SK-N-SH (cell line): ENCODE data around the gene PTPRJ. TPM values are rescaled to one million over a fixed set of nuclear protein-coding genes. Genes with fewer than 3 reads are reported as not detected.

Source experiments
- CTCF ChIA-PET: fragments of 300-600, 350-600 bp; formaldehyde crosslinking; extraction: SDS; loops from one replicate; lab custom pipeline; 2021; lab: Yijun Ruan, JAX
- POLR2A ChIA-PET: fragments of 350-600 bp; sonication (Branson Sonifier 250); formaldehyde crosslinking; extraction: SDS; loops from one replicate; lab custom pipeline; 2020; ENCODE audit warnings: antibody characterized with exemption, inconsistent platforms; lab: Yijun Ruan, JAX
- DNase-seq: peaks from one replicate; pipeline ENCODE4 v3.0.0; 2012
- H2AFZ ChIP-seq: fragments of 200-600 bp; sonication (generic); 2 replicates; pipeline ENCODE4 v1.8.1; 2016; ENCODE audit warnings: antibody characterized with exemption, mild to moderate bottlenecking, low read depth
- H3F3A ChIP-seq: fragments of 200-600 bp; sonication (generic); replicated peaks from 2 replicates; pipeline ENCODE3; 2016; ENCODE audit warnings: antibody characterized with exemption, mild to moderate bottlenecking; ENCODE audit not compliant: insufficient read depth
- H3K27ac ChIP-seq, 2 experiments: fragments of 200-500 bp in 1 of 2; fragments of 200-600 bp in 1 of 2; sonication (Bioruptor generic) in 1 of 2; sonication (generic), shearing (Covaris generic) in 1 of 2; 2 replicates each; pipeline versions ENCODE4 v1.5.1 to v1.6.1; 2014 to 2016; ENCODE audit warnings: low read depth in 2 of 2, inconsistent platforms in 1 of 2, low read length in 1 of 2, mild to moderate bottlenecking in 1 of 2, mixed read lengths in 1 of 2
- H3K27me3 ChIP-seq: fragments of 200-600 bp; sonication (generic), shearing (Covaris generic); 2 replicates; pipeline ENCODE4 v1.6.1; 2016; ENCODE audit warnings: mixed run types; ENCODE audit not compliant: insufficient read depth
- H3K36me3 ChIP-seq, 2 experiments: fragments of 200-500 bp in 1 of 2; fragments of 200-600 bp in 1 of 2; sonication (Bioruptor generic) in 1 of 2; sonication (generic) in 1 of 2; replicated peaks in 1 of 2; 2 replicates each; pipeline versions ENCODE3 to v1.5.1; 2014 to 2016; ENCODE audit warnings: low read length in 1 of 2, mild to moderate bottlenecking in 1 of 2; ENCODE audit not compliant: insufficient read depth in 2 of 2, control insufficient read depth in 1 of 2
- H3K4me1 ChIP-seq, 2 experiments: fragments of 200-500 bp in 1 of 2; fragments of 200-600 bp in 1 of 2; sonication (Bioruptor generic) in 1 of 2; sonication (generic), shearing (Covaris generic) in 1 of 2; 2 replicates each; pipeline versions ENCODE4 v1.5.1 to v1.6.1; 2014 to 2016; ENCODE audit warnings: low read depth in 1 of 2, low read length in 1 of 2, mixed run types in 1 of 2; ENCODE audit not compliant: insufficient read depth in 2 of 2, control insufficient read depth in 1 of 2
- H3K4me2 ChIP-seq: fragments of 200-600 bp; sonication (generic), shearing (Covaris generic); 2 replicates; pipeline ENCODE4 v1.6.1; 2017; ENCODE audit warnings: mixed run types
- H3K4me3 ChIP-seq, 2 experiments: fragments of 200-500 bp in 1 of 2; fragments of 200-600 bp in 1 of 2; sonication (Bioruptor generic) in 1 of 2; sonication (generic), shearing (Covaris generic) in 1 of 2; 2 replicates each; pipeline versions ENCODE4 v1.5.1 to v1.8.1; 2014 to 2016; ENCODE audit warnings: low read depth in 2 of 2, inconsistent platforms in 1 of 2, low read length in 1 of 2, mild to moderate bottlenecking in 1 of 2, mixed read lengths in 1 of 2, moderate library complexity in 1 of 2
- H3K79me2 ChIP-seq: fragments of 200-600 bp; sonication (generic); 2 replicates; pipeline ENCODE4 v1.8.1; 2017; ENCODE audit warnings: mild to moderate bottlenecking; ENCODE audit not compliant: insufficient read depth
- H3K9ac ChIP-seq: fragments of 200-600 bp; sonication (generic); 2 replicates; pipeline ENCODE4 v1.6.1; 2017; ENCODE audit warnings: mixed run types
- H3K9me2 ChIP-seq: fragments of 200-600 bp; sonication (generic); 2 replicates; pipeline ENCODE4 v1.6.1; 2017; ENCODE audit warnings: mixed run types
- H3K9me3 ChIP-seq: fragments of 200-600 bp; sonication (generic); 2 replicates; pipeline ENCODE4 v1.6.1; 2017; ENCODE audit warnings: mixed run types, mild to moderate bottlenecking, moderate library complexity
- H4K20me1 ChIP-seq: fragments of 200-600 bp; sonication (generic); 2 replicates; pipeline ENCODE4 v1.6.1; 2017; ENCODE audit warnings: mild to moderate bottlenecking, mixed run types; ENCODE audit not compliant: insufficient read depth
- ELF1 ChIP-seq: IDR thresholded peaks from 2 replicates; pipeline ENCODE4 v1.4.0; 2012
- EP300 ChIP-seq, 2 experiments: IDR thresholded peaks; 2 replicates each; pipeline versions ENCODE4 v1.4.0 to v1.6.1; 2012; ENCODE audit warnings: borderline replicate concordance in 1 of 2, low read depth in 1 of 2, low read length in 1 of 2
- FOXJ3 ChIP-seq: sonication (generic); formaldehyde crosslinking; IDR thresholded peaks from 2 replicates; pipeline ENCODE4 v1.5.1; 2020; ENCODE audit warnings: mild to moderate bottlenecking, missing genetic modification reagents
- FOXM1 ChIP-seq: IDR thresholded peaks from 2 replicates; pipeline ENCODE4 v1.4.0; 2012; ENCODE audit warnings: low read depth, mild to moderate bottlenecking
- GATA2 ChIP-seq: sonication (generic); formaldehyde crosslinking; IDR thresholded peaks from 2 replicates; pipeline ENCODE4 v1.5.0; 2020; ENCODE audit warnings: mild to moderate bottlenecking, missing genetic modification reagents
- NRF1 ChIP-seq: IDR thresholded peaks from 2 replicates; pipeline ENCODE4 v1.6.1; 2012; ENCODE audit warnings: low read depth, mild to moderate bottlenecking, low read length
- RAD21 ChIP-seq: IDR thresholded peaks from 2 replicates; pipeline ENCODE4 v1.6.1; 2012; ENCODE audit warnings: mild to moderate bottlenecking, low read length
- RCOR1 ChIP-seq: fragments of 150-350 bp; IDR thresholded peaks from 2 replicates; pipeline ENCODE4 v1.6.1; 2017; ENCODE audit warnings: antibody characterized with exemption, low read length
- SIN3A ChIP-seq: IDR thresholded peaks from 2 replicates; pipeline ENCODE4 v1.6.1; 2012; ENCODE audit warnings: low read depth, mild to moderate bottlenecking, low read length, moderate library complexity, borderline replicate concordance
- TEAD4 ChIP-seq: IDR thresholded peaks from 2 replicates; pipeline ENCODE4 v1.4.0; 2012; ENCODE audit warnings: mild to moderate bottlenecking, borderline replicate concordance; ENCODE audit not compliant: insufficient read depth
- YY1 ChIP-seq: IDR thresholded peaks from 2 replicates; pipeline ENCODE4 v1.4.0; 2012; ENCODE audit warnings: low read depth, mild to moderate bottlenecking
- WGBS: methylation state at CpG from one replicate; pipeline ENCODE4 v1.1.6; 2017; ENCODE audit warnings: low lambda C conversion rate; 5-methylcytosine and 5-hydroxymethylcytosine counted together
- polyA plus RNA-seq, 3 experiments: library from polyadenylated mRNA; depleted of rRNA; stranded (reverse); fragments of >200 nt; gene quantifications; 2 replicates each; pipeline ENCODE4 v1.2.3, GENCODE V29; 2012
- small RNA-seq, 7 experiments: library from RNA; depleted of rRNA; stranded (forward); fragments of <200 nt; gene quantifications; one replicate each; pipeline ENCODE3, GENCODE V24; 2012
- TF ChIP-seq, protein P1 (sequence below): fragments of 150-350 bp; IDR thresholded peaks from 2 replicates; pipeline ENCODE4 v1.6.1; 2017; ENCODE audit warnings: antibody characterized with exemption, low read length, low read depth, borderline replicate concordance
- TF ChIP-seq, protein P2 (sequence below): fragments of 200-600 bp; sonication (generic); IDR thresholded peaks from 2 replicates; pipeline ENCODE4 v1.6.1; 2017; ENCODE audit warnings: antibody characterized with exemption, mild to moderate bottlenecking, moderate library complexity
- TF ChIP-seq, protein P3 (sequence below): fragments of 150-350 bp; IDR thresholded peaks from 2 replicates; pipeline ENCODE4 v1.6.1; 2016; ENCODE audit warnings: mild to moderate bottlenecking, low read depth, low read length
- TF ChIP-seq, protein P4 (sequence below): IDR thresholded peaks from 2 replicates; pipeline ENCODE4 v1.4.0; 2012; ENCODE audit warnings: low read depth, borderline replicate concordance
- TF ChIP-seq, protein P5 (sequence below): IDR thresholded peaks from 2 replicates; pipeline ENCODE4; 2012

PTPRJ gene
- polyA plus RNA-seq, 1 of the 3 experiments (the other 2 are of a cell fraction), result 4.5 TPM

DNA sequence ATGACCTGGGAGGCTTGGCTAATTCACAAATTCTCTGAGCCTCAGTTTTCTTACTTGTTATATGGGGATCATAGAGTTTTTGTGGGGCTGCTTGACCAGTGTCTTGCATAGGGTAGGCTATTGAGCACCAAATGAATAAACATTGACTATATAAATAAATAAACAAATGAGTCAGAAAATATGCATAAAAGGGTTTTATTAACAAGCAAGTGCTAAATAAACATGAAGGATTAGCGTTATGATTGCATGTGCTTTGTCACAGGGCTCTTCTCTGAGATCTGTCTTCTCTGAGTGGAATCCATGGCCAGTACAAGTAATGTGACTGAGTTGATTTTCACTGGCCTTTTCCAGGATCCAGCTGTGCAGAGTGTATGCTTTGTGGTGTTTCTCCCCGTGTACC lies 236.2 kb downstream of the PTPRJ start, which contains the start of gene OR4B1:
Gene OR4B1, plus strand, starts transcription at position 301 of the 400 bp plus-strand sequence. Its CDS starts 0 bp downstream, at position 301.
- no peak for DNase-seq
- TF ChIP-seq RAD21 (no peak), SIN3A (no peak), TEAD4 (no peak), ELF1 (no peak), NRF1 (no peak), GATA2 (CRISPR knock-in tag) (no peak), FOXJ3 (CRISPR knock-in tag) (no peak), YY1 (no peak), RCOR1 (no peak), FOXM1 (no peak), EP300 (IDR thresholded peaks at IDR 0.05; ENCODE audit: borderline replicate concordance in 1 of 2, low read depth in 1 of 2, low read length in 1 of 2) (no peak)
- TF ChIP-seq, protein P1, sequence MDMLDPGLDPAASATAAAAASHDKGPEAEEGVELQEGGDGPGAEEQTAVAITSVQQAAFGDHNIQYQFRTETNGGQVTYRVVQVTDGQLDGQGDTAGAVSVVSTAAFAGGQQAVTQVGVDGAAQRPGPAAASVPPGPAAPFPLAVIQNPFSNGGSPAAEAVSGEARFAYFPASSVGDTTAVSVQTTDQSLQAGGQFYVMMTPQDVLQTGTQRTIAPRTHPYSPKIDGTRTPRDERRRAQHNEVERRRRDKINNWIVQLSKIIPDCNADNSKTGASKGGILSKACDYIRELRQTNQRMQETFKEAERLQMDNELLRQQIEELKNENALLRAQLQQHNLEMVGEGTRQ, result no peak
- TF ChIP-seq, protein P2, sequence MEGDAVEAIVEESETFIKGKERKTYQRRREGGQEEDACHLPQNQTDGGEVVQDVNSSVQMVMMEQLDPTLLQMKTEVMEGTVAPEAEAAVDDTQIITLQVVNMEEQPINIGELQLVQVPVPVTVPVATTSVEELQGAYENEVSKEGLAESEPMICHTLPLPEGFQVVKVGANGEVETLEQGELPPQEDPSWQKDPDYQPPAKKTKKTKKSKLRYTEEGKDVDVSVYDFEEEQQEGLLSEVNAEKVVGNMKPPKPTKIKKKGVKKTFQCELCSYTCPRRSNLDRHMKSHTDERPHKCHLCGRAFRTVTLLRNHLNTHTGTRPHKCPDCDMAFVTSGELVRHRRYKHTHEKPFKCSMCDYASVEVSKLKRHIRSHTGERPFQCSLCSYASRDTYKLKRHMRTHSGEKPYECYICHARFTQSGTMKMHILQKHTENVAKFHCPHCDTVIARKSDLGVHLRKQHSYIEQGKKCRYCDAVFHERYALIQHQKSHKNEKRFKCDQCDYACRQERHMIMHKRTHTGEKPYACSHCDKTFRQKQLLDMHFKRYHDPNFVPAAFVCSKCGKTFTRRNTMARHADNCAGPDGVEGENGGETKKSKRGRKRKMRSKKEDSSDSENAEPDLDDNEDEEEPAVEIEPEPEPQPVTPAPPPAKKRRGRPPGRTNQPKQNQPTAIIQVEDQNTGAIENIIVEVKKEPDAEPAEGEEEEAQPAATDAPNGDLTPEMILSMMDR, result no peak
- TF ChIP-seq, protein P3, sequence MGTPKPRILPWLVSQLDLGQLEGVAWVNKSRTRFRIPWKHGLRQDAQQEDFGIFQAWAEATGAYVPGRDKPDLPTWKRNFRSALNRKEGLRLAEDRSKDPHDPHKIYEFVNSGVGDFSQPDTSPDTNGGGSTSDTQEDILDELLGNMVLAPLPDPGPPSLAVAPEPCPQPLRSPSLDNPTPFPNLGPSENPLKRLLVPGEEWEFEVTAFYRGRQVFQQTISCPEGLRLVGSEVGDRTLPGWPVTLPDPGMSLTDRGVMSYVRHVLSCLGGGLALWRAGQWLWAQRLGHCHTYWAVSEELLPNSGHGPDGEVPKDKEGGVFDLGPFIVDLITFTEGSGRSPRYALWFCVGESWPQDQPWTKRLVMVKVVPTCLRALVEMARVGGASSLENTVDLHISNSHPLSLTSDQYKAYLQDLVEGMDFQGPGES, result no peak
- TF ChIP-seq, protein P4, sequence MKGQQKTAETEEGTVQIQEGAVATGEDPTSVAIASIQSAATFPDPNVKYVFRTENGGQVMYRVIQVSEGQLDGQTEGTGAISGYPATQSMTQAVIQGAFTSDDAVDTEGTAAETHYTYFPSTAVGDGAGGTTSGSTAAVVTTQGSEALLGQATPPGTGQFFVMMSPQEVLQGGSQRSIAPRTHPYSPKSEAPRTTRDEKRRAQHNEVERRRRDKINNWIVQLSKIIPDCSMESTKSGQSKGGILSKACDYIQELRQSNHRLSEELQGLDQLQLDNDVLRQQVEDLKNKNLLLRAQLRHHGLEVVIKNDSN, result no peak
- TF ChIP-seq, protein P5, sequence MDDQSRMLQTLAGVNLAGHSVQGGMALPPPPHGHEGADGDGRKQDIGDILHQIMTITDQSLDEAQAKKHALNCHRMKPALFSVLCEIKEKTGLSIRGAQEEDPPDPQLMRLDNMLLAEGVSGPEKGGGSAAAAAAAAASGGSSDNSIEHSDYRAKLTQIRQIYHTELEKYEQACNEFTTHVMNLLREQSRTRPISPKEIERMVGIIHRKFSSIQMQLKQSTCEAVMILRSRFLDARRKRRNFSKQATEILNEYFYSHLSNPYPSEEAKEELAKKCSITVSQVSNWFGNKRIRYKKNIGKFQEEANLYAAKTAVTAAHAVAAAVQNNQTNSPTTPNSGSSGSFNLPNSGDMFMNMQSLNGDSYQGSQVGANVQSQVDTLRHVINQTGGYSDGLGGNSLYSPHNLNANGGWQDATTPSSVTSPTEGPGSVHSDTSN, result no peak
- TF ChIP-seq, all 33 proteins: peak for 0
- Histone ChIP-seq H3K4me1 (no peaks in the 10 kb centered on the region), H3F3A (no peaks in the 10 kb centered on the region), H3K36me3 (no peaks in the 10 kb centered on the region), H3K9me2 (no peaks in the 10 kb centered on the region), H3K79me2 (no peaks in the 10 kb centered on the region), H3K27ac (no peak within 1 kb of the TSS), H4K20me1 (no peaks in the 10 kb centered on the region), H3K27me3 (no peaks in the 10 kb centered on the region; the same call in 1 of the 2 replicates), H3K4me2 (no peak within 1 kb of the TSS), H3K9ac (no peak within 1 kb of the TSS), H3K9me3 (no peaks in the 10 kb centered on the region), H2AFZ (no peak within 1 kb of the TSS), H3K4me3 (no peak within 1 kb of the TSS)
- CTCF ChIA-PET, result no interaction called here
- POLR2A ChIA-PET, result no interaction called here
- 9% methylated on average over 2 of the region's 2 CpGs for WGBS

Small RNA genes within 50 kb of the gene (small RNA-seq; reads per million reads assigned to genes)
- 0 to 2.6 (median 0) reads per million in 7 experiments for gene MIR3161

Other genes with a start within 250 kb of the PTPRJ start
- 53.9 and 83.3 TPM in 2 replicates for gene FNBP4, start 213.2 kb upstream of the PTPRJ start, polyA plus RNA-seq (2012; rRNA removed)
- gene NUP160, start 132.2 kb upstream of the PTPRJ start, polyA plus RNA-seq (2012; rRNA removed), result 19.3 and 27.1 TPM in 2 replicates
- not detected in 2 replicates for gene OR4B1, start 236.3 kb downstream of the PTPRJ start, polyA plus RNA-seq (2012; rRNA removed)